GM12892 (cell line): ENCODE measurements around the gene TUBG2.

Source experiments
- POLR2A ChIP-seq: IDR thresholded peaks from 2 replicates; pipeline ENCODE4 v1.6.1; 2011; ENCODE audit warnings: low read depth, low read length, control low read depth
- POLR2AphosphoS5 ChIP-seq: IDR thresholded peaks from 2 replicates; pipeline ENCODE4 v1.6.1; 2011; ENCODE audit warnings: low read depth, low read length, control low read depth

GRCh38 chr17:42686520-42687128 is 27.5 kb downstream of the TUBG2 start:
- no peak for TF ChIP-seq POLR2AphosphoS5
- TF ChIP-seq POLR2A = no peak
